NT2/D1 (cell line): Measurements from ENCODE around the gene KRT82.

Experiments used
- DNase-seq: peaks from one replicate; pipeline ENCODE4 v3.0.0-alpha.2; 2011; ENCODE audit warnings: low read depth, low spot score
- H3K27me3 ChIP-seq: 2 replicates; pipeline ENCODE4 v1.6.0; 2011; ENCODE audit warnings: mild to moderate bottlenecking; ENCODE audit not compliant: insufficient read length, insufficient read depth
- H3K36me3 ChIP-seq: 2 replicates; pipeline ENCODE4 v1.6.1; 2011; ENCODE audit warnings: mild to moderate bottlenecking, low read length, mixed read lengths; ENCODE audit not compliant: insufficient read depth, insufficient read length
- H3K4me1 ChIP-seq: 2 replicates; pipeline ENCODE4 v1.5.1; 2011; ENCODE audit not compliant: insufficient read depth, insufficient read length
- H3K4me3 ChIP-seq: 2 replicates; pipeline ENCODE4 v1.5.1; 2011; ENCODE audit warnings: low read depth; ENCODE audit not compliant: insufficient read length
- H3K9ac ChIP-seq: 2 replicates; pipeline ENCODE4 v1.6.0; 2011; ENCODE audit warnings: low read depth; ENCODE audit not compliant: insufficient read length
- H3K9me3 ChIP-seq: 2 replicates; pipeline ENCODE4 v1.5.1; 2011; ENCODE audit warnings: mild to moderate bottlenecking, low read length; ENCODE audit not compliant: insufficient read depth
- SUZ12 ChIP-seq: IDR thresholded peaks from 2 replicates; pipeline ENCODE4 v1.6.1; 2011; ENCODE audit not compliant: insufficient read length, insufficient read depth; ENCODE audit errors: extremely low read depth
- YY1 ChIP-seq: IDR thresholded peaks from 2 replicates; pipeline ENCODE4 v1.6.1; 2011; ENCODE audit not compliant: insufficient read length, insufficient read depth
- ZNF274 ChIP-seq: IDR thresholded peaks from 2 replicates; pipeline ENCODE4 v1.6.1; 2011; ENCODE audit warnings: mild to moderate bottlenecking, low read depth, low read length

The KRT82 gene

DNA sequence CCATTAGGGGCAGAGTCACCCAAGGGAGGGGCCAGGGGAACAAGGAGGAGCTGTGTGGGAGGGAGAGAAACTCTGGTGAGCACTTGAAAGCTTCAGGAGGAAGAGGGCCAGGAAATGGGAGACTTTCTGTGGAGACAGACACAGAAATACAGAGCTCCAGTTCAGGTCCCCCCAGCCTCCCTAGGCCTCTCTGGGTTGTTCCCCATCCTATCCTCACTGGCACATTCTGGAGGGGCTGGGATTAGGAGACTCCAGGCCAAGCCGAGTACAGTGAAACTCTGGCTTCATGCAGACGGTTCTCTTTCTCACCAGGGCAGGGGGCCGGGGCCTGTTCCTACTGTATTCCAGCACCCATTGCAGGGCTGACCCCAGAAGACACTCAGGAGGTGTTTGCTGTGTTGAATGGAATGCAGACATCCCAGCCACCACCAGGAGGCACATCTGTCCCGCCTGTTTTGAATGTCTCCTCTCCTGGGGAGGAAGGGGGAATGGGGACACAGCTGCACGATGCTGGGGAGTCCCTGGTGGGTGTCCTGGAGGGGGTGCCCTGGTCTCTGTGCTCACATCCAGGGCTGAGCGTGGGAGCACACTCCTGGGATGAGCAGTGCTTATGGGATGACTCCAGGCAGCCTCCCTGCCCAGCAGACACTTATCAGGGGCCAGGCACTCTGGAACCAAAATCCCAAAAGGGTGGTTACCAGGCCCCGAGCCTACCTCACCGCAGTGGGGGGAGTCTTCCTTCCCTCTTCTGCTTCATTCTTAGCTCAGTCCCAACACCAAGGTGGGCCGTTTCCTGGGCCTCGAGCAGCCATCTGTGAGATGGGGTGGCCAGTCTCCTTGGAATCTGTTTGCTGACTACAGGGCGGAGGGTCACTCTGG, 15.2 kb downstream of the KRT82 start:
- Histone ChIP-seq H3K27me3 (no peaks in the 10 kb centered on the region), H3K4me1 (peaks cover 8% of the 10 kb centered on the region), H3K9ac (peak overlapping the region; percentile 21), H3K9me3 (no peaks in the 10 kb centered on the region), H3K4me3 (no peak overlapping the region), H3K36me3 (no peaks in the 10 kb centered on the region)
- no peak for TF ChIP-seq ZNF274
- no peak for TF ChIP-seq YY1
- TF ChIP-seq SUZ12 = no peak
- DNase-seq = peak; percentile 30

DNA sequence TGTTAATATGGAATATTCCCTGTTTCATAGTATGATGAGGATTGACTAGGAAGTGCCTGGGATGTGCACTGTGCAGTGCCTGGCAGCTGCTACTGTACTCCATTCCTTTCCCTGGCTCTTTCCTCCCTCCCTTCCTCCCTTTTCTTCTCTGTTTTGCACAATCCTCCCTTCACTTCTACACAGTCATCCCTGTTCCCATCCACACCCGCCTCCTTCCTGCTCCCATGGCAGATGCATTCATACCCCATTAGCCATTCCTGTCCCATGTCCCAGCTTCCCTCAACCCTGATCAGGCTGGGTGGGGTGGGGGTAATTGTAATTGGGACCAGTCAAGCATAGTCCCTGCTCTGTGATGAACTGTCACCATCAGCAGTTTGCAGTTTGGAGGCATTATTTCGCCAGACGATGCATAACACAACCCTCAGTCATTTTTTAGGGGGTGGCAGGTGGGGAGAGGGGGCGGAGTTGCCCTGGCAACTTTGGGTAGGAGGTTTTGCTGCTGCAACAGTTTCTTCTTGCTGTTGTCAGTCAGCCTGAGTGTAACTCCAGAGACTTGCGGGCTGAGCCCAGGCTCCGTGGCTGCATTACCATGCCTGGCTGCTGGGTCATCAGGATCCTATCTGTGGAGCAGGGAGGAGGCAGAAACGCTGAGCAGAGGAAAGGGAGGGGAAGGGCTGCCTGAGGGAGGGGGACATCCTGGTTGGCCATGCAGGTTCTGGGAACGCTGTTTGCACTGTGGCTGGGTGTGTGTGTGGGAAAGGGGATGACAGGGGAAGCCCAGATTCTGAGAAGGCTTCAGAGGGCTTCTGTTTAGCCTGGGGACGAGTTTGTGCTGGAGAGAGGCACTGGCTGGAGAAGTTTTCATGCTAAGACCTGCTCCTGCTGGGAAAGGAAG, 16.6 kb downstream of the KRT82 start:
- Histone ChIP-seq H3K4me1 (peaks cover 8% of the 10 kb centered on the region), H3K9ac (peak overlapping the region; percentile 27), H3K36me3 (no peaks in the 10 kb centered on the region), H3K9me3 (no peaks in the 10 kb centered on the region), H3K27me3 (no peaks in the 10 kb centered on the region), H3K4me3 (no peak overlapping the region)
- no peak for TF ChIP-seq ZNF274
- TF ChIP-seq SUZ12 = no peak
- TF ChIP-seq YY1 = no peak
- peak; percentile 22 for DNase-seq

DNA sequence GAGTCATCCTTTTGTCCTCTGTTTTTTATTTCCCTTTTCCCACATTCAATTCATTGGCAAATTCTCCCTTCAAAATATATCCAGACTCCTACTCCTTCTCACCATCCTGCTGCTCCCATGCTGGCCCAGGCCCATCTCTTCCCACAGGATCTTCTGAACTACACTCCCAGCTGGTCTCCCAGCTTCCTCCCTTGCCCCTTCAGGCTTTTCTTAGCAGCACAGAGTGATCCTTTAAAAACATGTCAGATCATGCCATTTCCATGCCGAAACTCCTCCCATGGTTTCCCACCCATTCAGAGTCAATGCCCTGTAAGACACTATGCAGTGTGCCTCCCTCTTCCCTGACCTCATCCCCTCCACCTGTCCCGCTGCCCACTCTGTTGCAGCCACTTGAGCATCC, 18.3 kb downstream of the KRT82 start:
- DNase-seq = no peak
- Histone ChIP-seq H3K36me3 (no peaks in the 10 kb centered on the region), H3K27me3 (no peaks in the 10 kb centered on the region), H3K4me1 (peaks cover 8% of the 10 kb centered on the region), H3K9me3 (no peaks in the 10 kb centered on the region), H3K9ac (no peak overlapping the region), H3K4me3 (no peak overlapping the region)
- TF ChIP-seq SUZ12 (no peak), ZNF274 (no peak), YY1 (no peak)

DNA sequence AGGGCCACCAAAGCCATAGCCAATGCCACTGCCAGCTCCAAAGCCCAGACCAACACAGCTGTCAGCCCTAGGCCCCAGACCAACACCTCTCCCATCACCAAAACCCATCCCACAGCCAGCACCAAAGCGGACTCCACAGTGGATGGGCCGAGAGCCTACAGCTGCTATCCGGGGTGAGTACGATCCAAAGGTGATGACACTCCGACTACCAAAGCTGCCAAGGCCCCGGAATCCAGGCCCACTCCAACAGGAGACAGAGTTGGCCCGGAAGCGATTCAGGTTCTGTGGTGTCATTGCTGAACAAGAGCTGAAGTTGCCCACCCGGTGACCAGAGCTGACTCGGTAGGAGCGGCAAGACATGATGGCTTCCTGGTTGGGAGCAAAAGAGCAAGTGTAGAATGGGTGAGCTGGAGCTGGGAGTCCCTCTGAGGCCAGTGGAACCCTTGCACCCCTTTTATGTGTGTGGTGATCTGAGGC, 20.9 kb downstream of the KRT82 start, which contains the start of gene KRT84:
TSS of gene KRT84 (minus strand) at position 427 of the 477 bp plus-strand sequence. CDS start at position 360, 67 bp downstream.
- DNase-seq = no peak
- no peak for TF ChIP-seq SUZ12
- no peak for TF ChIP-seq ZNF274
- TF ChIP-seq YY1 = no peak
- Histone ChIP-seq H3K36me3 (no peaks in the 10 kb centered on the region), H3K4me1 (peaks cover 2% of the 10 kb centered on the region), H3K9me3 (no peaks in the 10 kb centered on the region), H3K4me3 (no peak within 1 kb of the TSS), H3K27me3 (no peaks in the 10 kb centered on the region), H3K9ac (no peak within 1 kb of the TSS)

DNA sequence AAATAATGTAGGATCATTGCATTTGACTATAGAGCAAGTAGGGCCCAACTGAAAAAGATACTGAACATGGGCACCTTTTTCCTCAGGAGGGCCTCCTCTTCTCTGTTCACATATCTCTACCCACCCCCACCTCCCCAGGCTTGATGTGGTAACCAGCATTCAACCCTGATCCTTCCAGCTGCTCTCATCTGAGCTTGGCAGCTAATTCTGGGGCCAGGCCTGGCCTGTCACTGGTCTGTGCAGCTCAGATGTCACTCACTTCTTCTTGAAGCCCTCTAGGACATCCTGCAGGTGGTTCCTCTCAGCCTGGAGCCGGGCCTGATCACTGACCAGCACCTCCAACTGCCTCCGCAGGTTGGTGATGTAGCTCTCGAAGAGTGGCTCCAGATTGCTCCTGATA, 22.8 kb downstream of the KRT82 start:
- H3K9me3 ChIP-seq = no peaks in the 10 kb centered on the region
- no peak for TF ChIP-seq ZNF274
- no peak for TF ChIP-seq YY1
- no peak for TF ChIP-seq SUZ12
- H3K9ac ChIP-seq = no peak overlapping the region
- H3K27me3 ChIP-seq = no peaks in the 10 kb centered on the region
- H3K4me1 ChIP-seq = no peaks in the 10 kb centered on the region
- H3K36me3 ChIP-seq = no peaks in the 10 kb centered on the region
- no peak for DNase-seq
- no peak overlapping the region for H3K4me3 ChIP-seq

DNA sequence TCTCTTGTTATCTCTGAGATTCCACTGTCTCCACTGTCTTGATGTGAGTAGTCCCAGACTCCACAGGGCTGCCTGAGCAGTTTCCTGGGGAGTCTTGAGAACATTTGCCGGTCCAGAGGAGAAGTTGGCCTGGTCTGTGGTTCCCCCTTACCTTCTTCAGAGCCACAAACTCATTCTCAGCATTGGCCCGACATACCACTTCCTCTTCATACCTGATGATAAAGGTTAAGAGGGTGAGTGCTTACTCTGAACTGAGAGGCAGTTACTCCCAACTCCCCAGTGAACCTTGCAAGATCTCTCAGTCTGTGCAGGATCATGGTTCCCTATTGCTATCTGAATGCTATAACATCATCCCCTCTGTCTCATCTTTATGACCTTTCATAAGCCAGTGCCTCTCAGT, 23.3 kb downstream of the KRT82 start:
- no peak for DNase-seq
- TF ChIP-seq YY1 = no peak
- no peak for TF ChIP-seq SUZ12
- TF ChIP-seq ZNF274 = no peak
- Histone ChIP-seq H3K9me3 (no peaks in the 10 kb centered on the region), H3K9ac (no peak overlapping the region), H3K27me3 (no peaks in the 10 kb centered on the region), H3K4me3 (no peak overlapping the region), H3K36me3 (no peaks in the 10 kb centered on the region), H3K4me1 (no peaks in the 10 kb centered on the region)
